PFSK-1 (cell line): Measurements from ENCODE around the gene NUP188.

Experiments
- POLR2AphosphoS5 ChIP-seq: IDR thresholded peaks from 2 replicates; pipeline ENCODE4 v1.6.1; 2012; ENCODE audit warnings: low read depth, mild to moderate bottlenecking, control low read depth, low read length, moderate library complexity
- TAF1 ChIP-seq: IDR thresholded peaks from 2 replicates; pipeline ENCODE4 v1.6.1; 2012; ENCODE audit warnings: low read length, control low read depth, borderline replicate concordance; ENCODE audit not compliant: insufficient read depth
- TF ChIP-seq, protein P1 (sequence below), 2 experiments: IDR thresholded peaks; 2 replicates each; pipeline versions ENCODE4 v1.6.1 to v1.8.0; 2011 to 2012; ENCODE audit warnings: low read depth in 2 of 2, low read length in 2 of 2, control low read depth in 1 of 2, inconsistent platforms in 1 of 2, mild to moderate bottlenecking in 1 of 2, moderate library complexity in 1 of 2; ENCODE audit not compliant: insufficient read depth in 1 of 2

DNA sequence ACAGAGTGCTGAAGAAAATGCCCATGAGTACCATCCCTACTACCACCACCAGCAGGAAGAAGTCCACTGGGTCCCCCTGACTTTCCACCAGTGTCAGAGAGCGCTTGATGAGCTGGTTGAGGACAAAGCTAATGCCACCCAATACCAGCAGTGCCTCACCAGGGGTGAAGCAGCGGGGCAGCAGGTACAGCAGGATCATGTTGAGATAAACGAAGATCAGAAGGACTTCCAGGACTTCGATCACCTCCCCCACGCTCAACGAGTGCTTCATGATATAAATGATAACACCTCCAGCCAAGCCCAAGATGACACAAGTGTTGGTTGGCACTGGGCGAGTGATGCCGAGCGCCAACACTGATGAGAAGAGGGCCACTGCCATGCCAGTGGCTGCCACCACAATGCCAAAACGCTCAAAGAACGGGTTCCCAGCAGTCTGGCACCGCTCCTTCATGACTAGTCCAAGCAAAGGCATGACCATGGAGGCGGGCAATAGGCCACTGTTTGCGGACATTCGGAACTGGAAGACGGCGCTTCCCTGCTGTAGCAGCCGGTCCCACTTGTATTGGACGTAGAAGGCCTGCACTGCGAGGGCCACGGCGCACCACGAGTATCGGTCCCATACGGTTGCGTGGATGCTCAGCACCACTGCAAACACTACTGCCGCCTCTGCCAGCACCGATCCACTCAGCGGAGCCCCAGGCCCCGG lies 775 bp upstream of the NUP188 start:
- no peak for TF ChIP-seq TAF1
- TF ChIP-seq, protein P1, sequence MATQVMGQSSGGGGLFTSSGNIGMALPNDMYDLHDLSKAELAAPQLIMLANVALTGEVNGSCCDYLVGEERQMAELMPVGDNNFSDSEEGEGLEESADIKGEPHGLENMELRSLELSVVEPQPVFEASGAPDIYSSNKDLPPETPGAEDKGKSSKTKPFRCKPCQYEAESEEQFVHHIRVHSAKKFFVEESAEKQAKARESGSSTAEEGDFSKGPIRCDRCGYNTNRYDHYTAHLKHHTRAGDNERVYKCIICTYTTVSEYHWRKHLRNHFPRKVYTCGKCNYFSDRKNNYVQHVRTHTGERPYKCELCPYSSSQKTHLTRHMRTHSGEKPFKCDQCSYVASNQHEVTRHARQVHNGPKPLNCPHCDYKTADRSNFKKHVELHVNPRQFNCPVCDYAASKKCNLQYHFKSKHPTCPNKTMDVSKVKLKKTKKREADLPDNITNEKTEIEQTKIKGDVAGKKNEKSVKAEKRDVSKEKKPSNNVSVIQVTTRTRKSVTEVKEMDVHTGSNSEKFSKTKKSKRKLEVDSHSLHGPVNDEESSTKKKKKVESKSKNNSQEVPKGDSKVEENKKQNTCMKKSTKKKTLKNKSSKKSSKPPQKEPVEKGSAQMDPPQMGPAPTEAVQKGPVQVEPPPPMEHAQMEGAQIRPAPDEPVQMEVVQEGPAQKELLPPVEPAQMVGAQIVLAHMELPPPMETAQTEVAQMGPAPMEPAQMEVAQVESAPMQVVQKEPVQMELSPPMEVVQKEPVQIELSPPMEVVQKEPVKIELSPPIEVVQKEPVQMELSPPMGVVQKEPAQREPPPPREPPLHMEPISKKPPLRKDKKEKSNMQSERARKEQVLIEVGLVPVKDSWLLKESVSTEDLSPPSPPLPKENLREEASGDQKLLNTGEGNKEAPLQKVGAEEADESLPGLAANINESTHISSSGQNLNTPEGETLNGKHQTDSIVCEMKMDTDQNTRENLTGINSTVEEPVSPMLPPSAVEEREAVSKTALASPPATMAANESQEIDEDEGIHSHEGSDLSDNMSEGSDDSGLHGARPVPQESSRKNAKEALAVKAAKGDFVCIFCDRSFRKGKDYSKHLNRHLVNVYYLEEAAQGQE (IDR thresholded peaks at IDR 0.05; ENCODE audit: insufficient read depth in 1 of 2, low read depth in 2 of 2, low read length in 2 of 2): no peak
- no peak for TF ChIP-seq POLR2AphosphoS5
